Urinary bladder (tissue), 4 donors: ENCODE data around the gene KLHL7. TPM values are rescaled to one million over a fixed set of nuclear protein-coding genes. Genes with fewer than 3 reads are reported as not detected.
"Not testable (repeated sequence)": the region's sequence is repeated elsewhere in the genome, so short reads cannot be mapped to it uniquely, and the experiment has no call there.

ENCODE experiments used
- DNase-seq: peaks from one replicate; pipeline ENCODE4 v3.0.0-alpha.2; 2015; ENCODE audit errors: extremely low spot score
- H3K27ac ChIP-seq: one replicate; pipeline ENCODE4 v1.5.1; 2013; ENCODE audit warnings: low read depth, mild to moderate bottlenecking, moderate library complexity
- H3K36me3 ChIP-seq: one replicate; pipeline ENCODE4 v1.6.1; 2013; ENCODE audit warnings: mild to moderate bottlenecking, moderate library complexity; ENCODE audit not compliant: insufficient read depth
- H3K4me1 ChIP-seq: one replicate; pipeline ENCODE4 v1.6.1; 2013; ENCODE audit warnings: mild to moderate bottlenecking, moderate library complexity; ENCODE audit not compliant: insufficient read depth
- H3K4me3 ChIP-seq: one replicate; pipeline ENCODE4 v1.5.1; 2013; ENCODE audit warnings: low read depth, low read length
- WGBS: extraction: QIAGEN DNeasy Blood & Tissue Kit; methylation state at CpG from one replicate; pipeline ENCODE4 v1.1.7; 2013; 5-methylcytosine and 5-hydroxymethylcytosine counted together
- polyA plus RNA-seq: library from polyadenylated mRNA; stranded (reverse); fragments of 200-250 nt; gene quantifications from one replicate; pipeline ENCODE4 v1.2.3, GENCODE V29; 2013
- total RNA-seq: library from RNA; depleted of rRNA; stranded (reverse); fragments of >200 nt; gene quantifications from one replicate; pipeline ENCODE4 v1.2.3, GENCODE V29; 2014
- donor health status: healthy with polysubstance abuse.
- donor health status: healthy.

The KLHL7 gene
- total and polyA plus RNA-seq, 2 donors = 26.4 to 38.5 TPM

GRCh38 chr7:23120106-23120505, 14.5 kb downstream of the KLHL7 start:
- DNase-seq = no peak
- no peaks in the 10 kb centered on the region for H3K36me3 ChIP-seq
- H3K4me1 ChIP-seq = no peaks in the 10 kb centered on the region
- H3K4me3 ChIP-seq = no peak overlapping the region
- H3K27ac ChIP-seq = no peak overlapping the region
- WGBS = 95% methylated on average over 4 of the region's 4 CpGs

- 94% methylated on average over 4 of the region's 4 CpGs for WGBS
- DNase-seq = no peak
- Histone ChIP-seq H3K36me3 (peaks cover 1% of the 10 kb centered on the region), H3K4me3 (no peak overlapping the region), H3K27ac (no peak overlapping the region), H3K4me1 (no peaks in the 10 kb centered on the region)
Measured at GRCh38 chr7:23121165-23121564, 15.6 kb downstream of the KLHL7 start.

- Histone ChIP-seq H3K27ac (no peak overlapping the region), H3K36me3 (peaks cover 1% of the 10 kb centered on the region), H3K4me1 (no peaks in the 10 kb centered on the region), H3K4me3 (no peak overlapping the region)
- WGBS = 60% methylated on average over 2 of the region's 2 CpGs
- no peak for DNase-seq
Measured at GRCh38 chr7:23123007-23123406, 17.4 kb downstream of the KLHL7 start.

GRCh38 chr7:23123465-23123864, 17.9 kb downstream of the KLHL7 start:
- Histone ChIP-seq H3K36me3 (peaks cover 1% of the 10 kb centered on the region), H3K4me3 (no peak overlapping the region), H3K4me1 (no peaks in the 10 kb centered on the region), H3K27ac (no peak overlapping the region)
- no peak for DNase-seq
- WGBS = 48% methylated on average over 5 of the region's 5 CpGs

GRCh38 chr7:23129036-23129435, 23.5 kb downstream of the KLHL7 start:
- no peak for DNase-seq
- no peaks in the 10 kb centered on the region for H3K4me1 ChIP-seq
- 89% methylated on average over 4 of the region's 4 CpGs for WGBS
- no peak overlapping the region for H3K4me3 ChIP-seq
- no peak overlapping the region for H3K27ac ChIP-seq
- peaks cover 5% of the 10 kb centered on the region for H3K36me3 ChIP-seq

- not testable (repeated sequence) for DNase-seq, H3K36me3 ChIP-seq, H3K4me1 ChIP-seq, H3K27ac ChIP-seq, H3K4me3 ChIP-seq
- over 99% methylated on average over 2 of the region's 2 CpGs for WGBS
Measured at GRCh38 chr7:23131799-23132198, 26.2 kb downstream of the KLHL7 start.

GRCh38 chr7:23133797-23134196, 28.2 kb downstream of the KLHL7 start:
- H3K4me3 ChIP-seq = no peak overlapping the region
- no peak overlapping the region for H3K27ac ChIP-seq
- H3K4me1 ChIP-seq = no peaks in the 10 kb centered on the region
- no peak for DNase-seq
- peaks cover 4% of the 10 kb centered on the region for H3K36me3 ChIP-seq

GRCh38 chr7:23135755-23136154, 30.2 kb downstream of the KLHL7 start:
- H3K4me1 ChIP-seq = no peaks in the 10 kb centered on the region
- WGBS = 66% methylated on average over 1 of the region's 1 CpG
- no peak overlapping the region for H3K4me3 ChIP-seq
- H3K27ac ChIP-seq = no peak overlapping the region
- peaks cover 2% of the 10 kb centered on the region for H3K36me3 ChIP-seq
- DNase-seq = no peak

GRCh38 chr7:23136216-23136615, 30.6 kb downstream of the KLHL7 start:
- H3K4me3 ChIP-seq = no peak overlapping the region
- WGBS = 53% methylated on average over 1 of the region's 1 CpG
- no peaks in the 10 kb centered on the region for H3K36me3 ChIP-seq
- DNase-seq = no peak
- H3K27ac ChIP-seq = no peak overlapping the region
- no peaks in the 10 kb centered on the region for H3K4me1 ChIP-seq

GRCh38 chr7:23157679-23158078, 52.1 kb downstream of the KLHL7 start:
- WGBS = 73% methylated on average over 6 of the region's 6 CpGs
- H3K27ac ChIP-seq = no peak overlapping the region
- peaks cover 2% of the 10 kb centered on the region for H3K36me3 ChIP-seq
- no peaks in the 10 kb centered on the region for H3K4me1 ChIP-seq
- no peak for DNase-seq
- H3K4me3 ChIP-seq = no peak overlapping the region

- WGBS = 97% methylated on average over 2 of the region's 2 CpGs
- H3K4me1 ChIP-seq = no peaks in the 10 kb centered on the region
- peaks cover 2% of the 10 kb centered on the region for H3K36me3 ChIP-seq
- H3K4me3 ChIP-seq = no peak overlapping the region
- H3K27ac ChIP-seq = no peak overlapping the region
- DNase-seq = no peak
Measured at GRCh38 chr7:23158546-23158945, 53.0 kb downstream of the KLHL7 start.

- no peaks in the 10 kb centered on the region for H3K4me1 ChIP-seq
- WGBS = 85% methylated on average over 1 of the region's 1 CpG
- no peaks in the 10 kb centered on the region for H3K36me3 ChIP-seq
- no peak for DNase-seq
- H3K27ac ChIP-seq = no peak overlapping the region
- no peak overlapping the region for H3K4me3 ChIP-seq
Measured at GRCh38 chr7:23161482-23161881, 55.9 kb downstream of the KLHL7 start.

- 92% methylated on average over 3 of the region's 3 CpGs for WGBS
- DNase-seq = no peak
- Histone ChIP-seq H3K4me1 (no peaks in the 10 kb centered on the region), H3K36me3 (peaks cover 3% of the 10 kb centered on the region), H3K27ac (no peak overlapping the region), H3K4me3 (no peak overlapping the region)
Measured at GRCh38 chr7:23164846-23165245, 59.3 kb downstream of the KLHL7 start.

GRCh38 chr7:23165316-23165715, 59.7 kb downstream of the KLHL7 start:
- Histone ChIP-seq H3K27ac (no peak overlapping the region), H3K4me3 (no peak overlapping the region), H3K36me3 (peaks cover 3% of the 10 kb centered on the region), H3K4me1 (no peaks in the 10 kb centered on the region)
- DNase-seq = no peak
- WGBS = 97% methylated on average over 1 of the region's 1 CpG

GRCh38 chr7:23167691-23168090, 62.1 kb downstream of the KLHL7 start:
- WGBS = 76% methylated on average over 5 of the region's 5 CpGs
- Histone ChIP-seq H3K4me3 (no peak overlapping the region), H3K27ac (no peak overlapping the region), H3K4me1 (no peaks in the 10 kb centered on the region), H3K36me3 (peaks cover 3% of the 10 kb centered on the region)
- no peak for DNase-seq
